ENCODE data around the gene HIPK4. TPM values are rescaled to one million over a fixed set of nuclear protein-coding genes. Genes with fewer than 3 reads are reported as not detected.

Gene HIPK4
- total RNA-seq, 1 experiment from 2014 or later, result 0.74 TPM

DNA sequence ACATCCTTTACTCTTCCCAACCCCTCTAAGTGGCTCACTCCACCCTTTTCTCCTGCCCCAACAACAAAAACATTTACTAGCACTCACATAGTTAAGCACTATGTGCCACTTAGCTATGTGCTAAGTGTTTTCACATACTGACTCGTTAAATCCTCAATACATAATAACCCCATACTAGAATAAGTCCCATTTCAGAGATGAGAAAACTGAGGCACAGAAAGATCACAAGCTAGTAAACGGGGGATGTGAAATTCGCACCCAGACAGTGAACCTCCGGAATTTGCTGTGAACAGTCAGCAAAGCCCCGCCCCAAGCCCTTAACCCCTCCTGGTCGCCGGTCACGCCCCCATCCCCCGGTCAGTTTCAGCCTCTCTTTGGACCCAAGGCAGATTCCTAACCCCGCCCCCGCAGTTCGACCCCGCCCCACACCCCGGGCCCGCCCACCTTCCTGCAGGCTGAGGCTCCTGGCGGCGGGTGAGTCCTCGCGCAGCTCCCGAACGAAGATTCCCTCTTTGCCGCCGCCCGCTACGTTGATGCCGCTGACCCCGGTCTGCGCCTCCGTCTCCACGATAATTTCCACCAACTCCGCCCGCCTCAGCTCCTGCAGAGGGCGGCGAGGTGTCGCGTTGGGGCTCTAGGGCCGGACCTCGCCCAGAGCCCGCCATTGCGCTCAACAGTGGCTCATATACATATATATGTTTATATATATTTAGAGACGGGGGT is 13.4 kb upstream of the HIPK4 start (continued):
- no peak for TF ChIP-seq FOSL1 (IDR thresholded peaks at IDR 0.05; ENCODE audit: low read depth)
- TF ChIP-seq TCF7L2 (IDR thresholded peaks at IDR 0.05; ENCODE audit: borderline replicate concordance, extremely low read depth, insufficient read depth, insufficient read length), result no peak
- no peak for TF ChIP-seq RAD21 (IDR thresholded peaks at IDR 0.05; ENCODE audit: low read depth)

DNA sequence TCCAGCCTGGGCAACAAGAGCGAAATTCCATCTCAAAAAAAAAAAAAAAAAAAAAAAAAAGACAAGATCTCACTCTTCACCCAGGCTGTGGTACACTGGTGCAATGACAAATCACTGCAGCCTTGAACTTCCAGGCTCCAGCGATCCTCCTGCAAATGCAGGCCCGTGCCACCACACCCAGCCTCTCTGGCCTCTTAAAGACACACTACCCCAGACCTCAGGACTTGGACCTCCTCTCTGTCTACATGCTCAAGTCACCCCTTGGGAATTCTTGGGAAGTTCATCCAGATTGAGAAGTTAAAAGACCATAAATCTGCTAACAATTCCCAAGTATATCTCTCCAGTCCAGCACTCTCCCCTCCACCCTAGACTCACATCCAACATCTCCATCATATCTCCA is 10.6 kb upstream of the HIPK4 start:
- no peaks in the 10 kb centered on the region for H3K9me2 ChIP-seq (ENCODE audit: insufficient read depth)
- DNase-seq (ENCODE audit: low read depth, low spot score) (no peak), ATAC-seq (no peak)
- no peak overlapping the region for H3K27ac ChIP-seq (ENCODE audit: low read depth, low read length)
- ChIA-PET CTCF (no interaction called here), RAD21 (ENCODE audit: low non-redundant PET in 1 of 2, low total read pairs in 2 of 2, uncharacterized antibody in 2 of 2, unreplicated experiment in 2 of 2) (interaction anchor here in 1 of 2 experiments (0.6 kb wide), 1 partner anchor 140 kb away, joined by 3 read pairs; no protein-coding TSS in a partner anchor), POLR2A (no interaction called here)
- H4K20me1 ChIP-seq (ENCODE audit: insufficient read depth), result no peaks in the 10 kb centered on the region
- no peaks in the 10 kb centered on the region for H3K9me3 ChIP-seq (ENCODE audit: control insufficient read depth in 1 of 2, insufficient read depth in 1 of 2, low read depth in 1 of 2, low read length in 2 of 2)
- intact Hi-C loops (cut with micrococcal nuclease), result no loop called here
- TF ChIP-seq, protein P1, sequence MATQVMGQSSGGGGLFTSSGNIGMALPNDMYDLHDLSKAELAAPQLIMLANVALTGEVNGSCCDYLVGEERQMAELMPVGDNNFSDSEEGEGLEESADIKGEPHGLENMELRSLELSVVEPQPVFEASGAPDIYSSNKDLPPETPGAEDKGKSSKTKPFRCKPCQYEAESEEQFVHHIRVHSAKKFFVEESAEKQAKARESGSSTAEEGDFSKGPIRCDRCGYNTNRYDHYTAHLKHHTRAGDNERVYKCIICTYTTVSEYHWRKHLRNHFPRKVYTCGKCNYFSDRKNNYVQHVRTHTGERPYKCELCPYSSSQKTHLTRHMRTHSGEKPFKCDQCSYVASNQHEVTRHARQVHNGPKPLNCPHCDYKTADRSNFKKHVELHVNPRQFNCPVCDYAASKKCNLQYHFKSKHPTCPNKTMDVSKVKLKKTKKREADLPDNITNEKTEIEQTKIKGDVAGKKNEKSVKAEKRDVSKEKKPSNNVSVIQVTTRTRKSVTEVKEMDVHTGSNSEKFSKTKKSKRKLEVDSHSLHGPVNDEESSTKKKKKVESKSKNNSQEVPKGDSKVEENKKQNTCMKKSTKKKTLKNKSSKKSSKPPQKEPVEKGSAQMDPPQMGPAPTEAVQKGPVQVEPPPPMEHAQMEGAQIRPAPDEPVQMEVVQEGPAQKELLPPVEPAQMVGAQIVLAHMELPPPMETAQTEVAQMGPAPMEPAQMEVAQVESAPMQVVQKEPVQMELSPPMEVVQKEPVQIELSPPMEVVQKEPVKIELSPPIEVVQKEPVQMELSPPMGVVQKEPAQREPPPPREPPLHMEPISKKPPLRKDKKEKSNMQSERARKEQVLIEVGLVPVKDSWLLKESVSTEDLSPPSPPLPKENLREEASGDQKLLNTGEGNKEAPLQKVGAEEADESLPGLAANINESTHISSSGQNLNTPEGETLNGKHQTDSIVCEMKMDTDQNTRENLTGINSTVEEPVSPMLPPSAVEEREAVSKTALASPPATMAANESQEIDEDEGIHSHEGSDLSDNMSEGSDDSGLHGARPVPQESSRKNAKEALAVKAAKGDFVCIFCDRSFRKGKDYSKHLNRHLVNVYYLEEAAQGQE (IDR thresholded peaks at IDR 0.05; ENCODE audit: low read depth), result no peak
- TF ChIP-seq ZNF274 (IDR thresholded peaks at IDR 0.05; ENCODE audit: low read depth, low read length) (no peak), SIN3A (IDR thresholded peaks at IDR 0.05; ENCODE audit: low read depth) (no peak), CEBPB (IDR thresholded peaks at IDR 0.05; ENCODE audit: low read depth) (no peak), ELF1 (IDR thresholded peaks at IDR 0.05; ENCODE audit: borderline replicate concordance, low read depth) (no peak), YY1 (IDR thresholded peaks at IDR 0.05; ENCODE audit: extremely low read depth, insufficient replicate concordance, low read depth, low read length) (no peak), JUND (IDR thresholded peaks at IDR 0.05) (no peak), EZH2phosphoT487 (IDR thresholded peaks at IDR 0.05; ENCODE audit: borderline replicate concordance) (no peak), ZFX (IDR thresholded peaks at IDR 0.05) (no peak)
- TF ChIP-seq, protein P2, sequence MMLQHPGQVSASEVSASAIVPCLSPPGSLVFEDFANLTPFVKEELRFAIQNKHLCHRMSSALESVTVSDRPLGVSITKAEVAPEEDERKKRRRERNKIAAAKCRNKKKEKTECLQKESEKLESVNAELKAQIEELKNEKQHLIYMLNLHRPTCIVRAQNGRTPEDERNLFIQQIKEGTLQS (IDR thresholded peaks at IDR 0.05), result no peak
- TF ChIP-seq, protein P3, sequence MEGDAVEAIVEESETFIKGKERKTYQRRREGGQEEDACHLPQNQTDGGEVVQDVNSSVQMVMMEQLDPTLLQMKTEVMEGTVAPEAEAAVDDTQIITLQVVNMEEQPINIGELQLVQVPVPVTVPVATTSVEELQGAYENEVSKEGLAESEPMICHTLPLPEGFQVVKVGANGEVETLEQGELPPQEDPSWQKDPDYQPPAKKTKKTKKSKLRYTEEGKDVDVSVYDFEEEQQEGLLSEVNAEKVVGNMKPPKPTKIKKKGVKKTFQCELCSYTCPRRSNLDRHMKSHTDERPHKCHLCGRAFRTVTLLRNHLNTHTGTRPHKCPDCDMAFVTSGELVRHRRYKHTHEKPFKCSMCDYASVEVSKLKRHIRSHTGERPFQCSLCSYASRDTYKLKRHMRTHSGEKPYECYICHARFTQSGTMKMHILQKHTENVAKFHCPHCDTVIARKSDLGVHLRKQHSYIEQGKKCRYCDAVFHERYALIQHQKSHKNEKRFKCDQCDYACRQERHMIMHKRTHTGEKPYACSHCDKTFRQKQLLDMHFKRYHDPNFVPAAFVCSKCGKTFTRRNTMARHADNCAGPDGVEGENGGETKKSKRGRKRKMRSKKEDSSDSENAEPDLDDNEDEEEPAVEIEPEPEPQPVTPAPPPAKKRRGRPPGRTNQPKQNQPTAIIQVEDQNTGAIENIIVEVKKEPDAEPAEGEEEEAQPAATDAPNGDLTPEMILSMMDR (IDR thresholded peaks at IDR 0.05 in 2 of 3, conservative IDR thresholded peaks at IDR 0.05 in 1 of 3; ENCODE audit: borderline replicate concordance in 1 of 3, insufficient read depth in 1 of 3, low read depth in 2 of 3, low read length in 2 of 3), result no peak
- TF ChIP-seq, protein P4, sequence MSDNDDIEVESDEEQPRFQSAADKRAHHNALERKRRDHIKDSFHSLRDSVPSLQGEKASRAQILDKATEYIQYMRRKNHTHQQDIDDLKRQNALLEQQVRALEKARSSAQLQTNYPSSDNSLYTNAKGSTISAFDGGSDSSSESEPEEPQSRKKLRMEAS (IDR thresholded peaks at IDR 0.05), result no peak
- H3K27me3 ChIP-seq (ENCODE audit: insufficient read depth, low read length), result no peaks in the 10 kb centered on the region
- H2AFZ ChIP-seq (ENCODE audit: low read depth, low read length, poor library complexity, severe bottlenecking), result no peak overlapping the region
- no peaks in the 10 kb centered on the region for H3K79me2 ChIP-seq (ENCODE audit: insufficient read depth, low read length)
- no TSS peak for BruUV-seq (replicated peaks)
- H3K36me3 ChIP-seq (ENCODE audit: control insufficient read depth in 1 of 2, insufficient read depth in 2 of 2, low read length in 2 of 2), result no peaks in the 10 kb centered on the region
- H3K4me1 ChIP-seq (ENCODE audit: control insufficient read depth in 1 of 2, insufficient read depth in 2 of 2, low read length in 2 of 2), result peaks cover 12 to 35% of the 10 kb centered on the region in 2 experiments; a peak in 3 of 4 replicates
- H3K4me3 ChIP-seq (replicated peaks in 1 of 2; ENCODE audit: low read depth in 1 of 2, low read length in 2 of 2), result no peak overlapping the region
- H3K9ac ChIP-seq (ENCODE audit: low read length), result no peak overlapping the region
- no peak overlapping the region for H3K4me2 ChIP-seq (ENCODE audit: low read length)

All from HCT116 (cell line).